Cardiac muscle cell (in vitro differentiated cells and primary cell): ENCODE measurements around the gene CYP26A1. TPM values are rescaled to one million over a fixed set of nuclear protein-coding genes. Genes with fewer than 3 reads are reported as not detected.

Source experiments
- DNase-seq, 2 donors: peaks; one replicate each; pipeline versions ENCODE4 v3.0.0 to v3.0.0-alpha.2; 2010 to 2017; ENCODE audit warnings: low read depth in 1 of 2, low spot score in 1 of 2
- H3K27ac ChIP-seq: fragments of 200-600 bp; sonication (generic); 2 replicates; pipeline ENCODE4 v1.5.1; 2016
- H3K27me3 ChIP-seq: fragments of 200-600 bp; sonication (generic); 2 replicates; pipeline ENCODE4 v1.6.0; 2016; ENCODE audit warnings: control low read depth
- H3K36me3 ChIP-seq: fragments of 200-600 bp; sonication (generic); 2 replicates; pipeline ENCODE4 v1.5.1; 2016; ENCODE audit warnings: control low read depth
- H3K4me1 ChIP-seq: fragments of 200-600 bp; sonication (generic); 2 replicates; pipeline ENCODE4 v1.8.1; 2017; ENCODE audit warnings: low read depth, mild to moderate bottlenecking, mixed run types
- H3K4me3 ChIP-seq: fragments of 200-600 bp; sonication (generic); 2 replicates; pipeline ENCODE4 v1.5.1; 2016; ENCODE audit warnings: mild to moderate bottlenecking
- H3K9me3 ChIP-seq: fragments of 200-600 bp; sonication (generic); 2 replicates; pipeline ENCODE4 v1.5.1; 2017; ENCODE audit warnings: low read depth, mild to moderate bottlenecking, control low read depth
- CTCF ChIP-seq: IDR thresholded peaks from 2 replicates; pipeline ENCODE4 v1.5.1; 2012; ENCODE audit warnings: low read depth, mild to moderate bottlenecking, low read length
- polyA plus RNA-seq: library from polyadenylated mRNA; unstranded; fragments of >200 nt; fragmentation: Nextera tagmentation; extraction: Ambion mirVana; gene quantifications from 2 replicates; pipeline ENCODE4 v1.2.1, GENCODE V29; 2016
- total RNA-seq: library from RNA; depleted of rRNA; stranded (reverse); fragments of >200 nt; gene quantifications from 2 replicates; pipeline ENCODE4 v1.2.3, GENCODE V29; 2016

CYP26A1 gene
- total and polyA plus RNA-seq, 2 experiments from 2014 or later, result 1.2 to 3.0 TPM

- DNase-seq, result no peak
- H3K27me3 ChIP-seq, result no peaks in the 10 kb centered on the region
- H3K27ac ChIP-seq, result no peak overlapping the region
- TF ChIP-seq CTCF, result no peak
- no peak overlapping the region for H3K4me3 ChIP-seq
- peaks cover 6% of the 10 kb centered on the region for H3K4me1 ChIP-seq
- H3K9me3 ChIP-seq, result no peaks in the 10 kb centered on the region
- H3K36me3 ChIP-seq, result no peaks in the 10 kb centered on the region
Observed at GRCh38 chr10:93121311-93121710, 47.6 kb downstream of the CYP26A1 start.

- Histone ChIP-seq H3K4me1 (peaks cover 6% of the 10 kb centered on the region), H3K27me3 (no peaks in the 10 kb centered on the region), H3K27ac (no peak overlapping the region), H3K36me3 (no peaks in the 10 kb centered on the region), H3K4me3 (no peak overlapping the region), H3K9me3 (no peaks in the 10 kb centered on the region)
- TF ChIP-seq CTCF, result no peak
- DNase-seq, result no peak
Observed at GRCh38 chr10:93123766-93124165, 50.1 kb downstream of the CYP26A1 start.

- peaks cover 6% of the 10 kb centered on the region for H3K4me1 ChIP-seq
- H3K27me3 ChIP-seq, result no peaks in the 10 kb centered on the region
- H3K4me3 ChIP-seq, result no peak overlapping the region
- H3K27ac ChIP-seq, result no peak overlapping the region
- H3K9me3 ChIP-seq, result no peaks in the 10 kb centered on the region
- no peaks in the 10 kb centered on the region for H3K36me3 ChIP-seq
- DNase-seq, result no peak
- TF ChIP-seq CTCF, result no peak
Observed at GRCh38 chr10:93124580-93125318, 51.1 kb downstream of the CYP26A1 start.

GRCh38 chr10:93125966-93126365 lies 52.3 kb downstream of the CYP26A1 start:
- H3K4me1 ChIP-seq, result peaks cover 6% of the 10 kb centered on the region
- no peaks in the 10 kb centered on the region for H3K27me3 ChIP-seq
- no peak overlapping the region for H3K27ac ChIP-seq
- no peaks in the 10 kb centered on the region for H3K9me3 ChIP-seq
- no peak for TF ChIP-seq CTCF
- no peak overlapping the region for H3K4me3 ChIP-seq
- H3K36me3 ChIP-seq, result no peaks in the 10 kb centered on the region
- no peak for DNase-seq

- Histone ChIP-seq H3K4me1 (peaks cover 6% of the 10 kb centered on the region), H3K27ac (no peak overlapping the region), H3K36me3 (no peaks in the 10 kb centered on the region), H3K27me3 (no peaks in the 10 kb centered on the region), H3K4me3 (no peak overlapping the region), H3K9me3 (no peaks in the 10 kb centered on the region)
- no peak for DNase-seq
- TF ChIP-seq CTCF, result peak; percentile 29
Observed at GRCh38 chr10:93126483-93127052, 52.9 kb downstream of the CYP26A1 start.

Other genes with a start within 250 kb of the CYP26A1 start
- gene EXOC6, start 225.4 kb upstream of the CYP26A1 start, total RNA-seq, result 5.7 and 7.1 TPM in 2 replicates
- 6.3 and 8.8 TPM in 2 replicates for gene EXOC6, start 225.4 kb upstream of the CYP26A1 start, polyA plus RNA-seq
- gene CYP26C1, start 13.1 kb upstream of the CYP26A1 start, total RNA-seq, result 0.06 and 0.21 TPM in 2 replicates
- 0.06 TPM in 1 of 2 replicates, not detected in the other for gene CYP26C1, start 13.1 kb upstream of the CYP26A1 start, polyA plus RNA-seq